Stimulated activated CD8-positive, alpha-beta memory T cell treated with anti-CD3 and anti-CD28 coated beads, Interleukin-12 subunit alpha, Interleukin-12 subunit beta, amount 100 ng/mL, for 24 hours (primary cell): ENCODE results near the gene LAG3.
"Not testable (repeated sequence)": the region's sequence is repeated elsewhere in the genome, so short reads cannot be mapped to it uniquely, and the experiment has no call there.

ENCODE experiments used
- DNase-seq: peaks from one replicate; pipeline ENCODE4 v3.0.0-alpha.2; 2020; ENCODE audit errors: extremely low read depth

The LAG3 gene

GRCh38 chr12:6772331-6772695 lies at the start of gene LAG3:
TSS of gene LAG3 (plus strand) at chr12:6772520. CDS start at chr12:6772853, 333 bp downstream.
- DNase-seq = peak; percentile 43

GRCh38 chr12:6722863-6723262 lies 49.5 kb upstream of the LAG3 start:
- DNase-seq = no peak

- DNase-seq = peak; percentile 97
Measured at GRCh38 chr12:6723607-6724408, 48.5 kb upstream of the LAG3 start, which contains the start of gene COPS7A. TSS of gene COPS7A (plus strand) at chr12:6724046. CDS start at chr12:6724657, 611 bp downstream.

- DNase-seq = no peak
Measured at GRCh38 chr12:6724409-6724797, 47.9 kb upstream of the LAG3 start.

GRCh38 chr12:6725350-6725749 lies 47.0 kb upstream of the LAG3 start:
- no peak for DNase-seq

- no peak for DNase-seq
Measured at GRCh38 chr12:6729186-6729585, 43.1 kb upstream of the LAG3 start.

- no peak for DNase-seq
Measured at GRCh38 chr12:6730169-6730568, 42.2 kb upstream of the LAG3 start.

- no peak for DNase-seq
Measured at GRCh38 chr12:6734506-6735387, 37.6 kb upstream of the LAG3 start.

GRCh38 chr12:6735448-6736191 lies 36.7 kb upstream of the LAG3 start:
- DNase-seq = no peak

- DNase-seq = no peak
Measured at GRCh38 chr12:6736754-6737153, 35.6 kb upstream of the LAG3 start.

GRCh38 chr12:6742080-6742479 lies 30.2 kb upstream of the LAG3 start:
- not testable (repeated sequence) for DNase-seq

GRCh38 chr12:6742834-6743233 lies 29.5 kb upstream of the LAG3 start:
- DNase-seq = no peak

- DNase-seq = not testable (repeated sequence)
Measured at GRCh38 chr12:6743300-6743699, 29.0 kb upstream of the LAG3 start.

GRCh38 chr12:6745741-6746525 lies 26.4 kb upstream of the LAG3 start:
- DNase-seq = no peak

- DNase-seq = no peak
Measured at GRCh38 chr12:6747216-6747615, 25.1 kb upstream of the LAG3 start.

- no peak for DNase-seq
Measured at GRCh38 chr12:6748761-6749160, 23.6 kb upstream of the LAG3 start.

- no peak for DNase-seq
Measured at GRCh38 chr12:6750506-6750905, 21.8 kb upstream of the LAG3 start.

GRCh38 chr12:6751767-6752166 lies 20.6 kb upstream of the LAG3 start:
- DNase-seq = no peak

- no peak for DNase-seq
Measured at GRCh38 chr12:6752167-6752920, 20.0 kb upstream of the LAG3 start.

- DNase-seq = peak; percentile 94
Measured at GRCh38 chr12:6752921-6753771, 19.2 kb upstream of the LAG3 start, which contains the start of gene MLF2. TSS of gene MLF2 (minus strand) at chr12:6753141. CDS start at chr12:6752334, 807 bp downstream.
